ENCODE measurements around the gene AMMECR1.
"Not testable (repeated sequence)": the region's sequence is repeated elsewhere in the genome, so short reads cannot be mapped to it uniquely, and the experiment has no call there.

The AMMECR1 gene

DNA sequence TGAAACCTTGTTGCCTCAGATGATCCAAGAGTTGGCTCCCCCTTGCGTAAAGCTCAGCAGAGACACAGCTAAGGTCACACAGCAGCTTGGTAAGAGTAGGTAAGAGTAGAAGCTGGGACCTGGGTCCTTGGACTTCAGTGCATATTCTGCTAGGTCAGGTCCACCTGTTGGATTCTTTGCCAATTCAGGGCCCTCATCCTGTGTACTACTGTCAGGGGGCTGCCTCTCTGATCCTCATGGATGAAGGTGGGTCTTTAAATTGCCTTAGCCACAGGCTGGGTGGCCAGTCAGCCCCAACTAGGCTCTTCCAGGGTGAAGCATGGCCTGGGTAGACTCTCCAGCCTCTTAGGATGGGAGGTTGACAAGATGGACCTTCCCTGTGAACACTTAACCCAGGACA, 155.8 kb downstream of the AMMECR1 start:
- DNase-seq = no peak

DNA sequence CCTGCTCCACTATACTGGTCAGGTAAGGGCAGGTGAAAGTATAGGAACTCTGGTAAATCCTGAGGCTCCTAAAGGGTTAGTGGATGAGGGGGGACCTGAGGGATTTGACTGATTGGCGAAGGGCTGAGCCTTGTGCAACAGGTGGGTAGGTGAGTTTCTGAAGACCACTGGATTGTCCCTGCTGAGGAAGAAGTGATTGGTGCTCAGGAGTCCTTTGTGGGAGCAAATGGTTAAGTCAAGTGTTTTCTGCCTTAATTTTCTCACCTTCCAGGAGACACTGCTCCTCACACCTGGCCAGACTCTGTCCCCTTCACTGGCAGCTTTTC, 156.6 kb downstream of the AMMECR1 start:
- DNase-seq = no peak

DNA sequence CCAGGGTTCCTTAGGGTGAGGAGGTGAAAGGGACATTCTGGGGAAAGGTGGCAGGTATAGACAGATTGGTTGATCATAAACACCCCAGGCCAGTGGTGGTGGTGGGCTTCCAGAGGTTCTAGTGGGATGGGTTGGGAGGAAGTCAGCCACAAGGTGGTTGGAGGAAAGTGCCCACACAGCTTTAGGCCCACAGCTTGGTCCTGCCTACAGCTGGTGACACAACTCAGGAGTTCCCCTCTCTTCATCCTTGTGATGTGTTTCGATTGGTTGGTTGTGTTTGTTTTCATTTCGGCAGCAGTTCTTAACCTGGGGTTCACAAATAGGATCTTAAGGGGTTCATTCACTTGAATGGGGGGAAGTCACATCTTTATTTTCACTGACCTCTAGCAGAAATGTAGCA, 158.0 kb downstream of the AMMECR1 start:
- DNase-seq = no peak

DNA sequence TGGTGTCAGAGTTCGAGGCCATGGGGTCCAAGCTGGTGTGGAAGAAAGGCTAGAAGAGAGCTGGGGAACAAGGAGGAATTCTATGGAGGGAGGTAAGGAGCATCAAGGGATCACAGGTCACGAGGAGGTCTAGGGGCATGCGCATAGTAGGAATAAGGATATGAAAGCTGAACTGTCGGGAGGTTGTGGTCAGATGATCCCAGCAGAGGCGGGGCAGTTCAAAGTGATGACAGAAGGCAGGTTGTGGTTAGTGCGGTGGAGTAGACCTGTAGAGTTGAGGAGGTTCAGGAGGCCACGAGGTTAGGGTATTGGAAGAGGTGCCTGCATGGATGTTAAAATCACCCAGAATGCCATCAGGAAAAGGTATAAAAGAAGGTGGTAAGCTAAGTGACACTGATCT, 158.7 kb downstream of the AMMECR1 start:
- DNase-seq = no peak

DNA sequence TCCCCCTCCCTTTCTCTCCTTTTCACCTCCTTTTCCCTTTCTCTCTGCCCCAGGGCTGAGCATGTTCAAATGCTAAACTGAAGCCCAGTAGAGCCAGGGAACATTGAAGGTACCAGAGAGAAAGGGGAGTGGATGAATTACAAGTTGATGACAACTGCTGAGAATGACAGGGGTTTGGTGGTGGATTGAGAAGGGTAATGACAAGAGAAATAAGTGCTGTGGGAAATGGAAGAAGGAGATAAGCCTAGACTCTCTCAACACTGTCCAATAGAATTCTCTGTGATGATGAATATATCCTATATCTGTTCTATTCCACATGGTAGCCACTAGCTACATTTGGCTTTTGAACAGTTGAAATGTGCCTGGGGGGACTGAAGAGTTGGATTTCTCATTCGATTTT, 160.4 kb downstream of the AMMECR1 start:
- DNase-seq = no peak

DNA sequence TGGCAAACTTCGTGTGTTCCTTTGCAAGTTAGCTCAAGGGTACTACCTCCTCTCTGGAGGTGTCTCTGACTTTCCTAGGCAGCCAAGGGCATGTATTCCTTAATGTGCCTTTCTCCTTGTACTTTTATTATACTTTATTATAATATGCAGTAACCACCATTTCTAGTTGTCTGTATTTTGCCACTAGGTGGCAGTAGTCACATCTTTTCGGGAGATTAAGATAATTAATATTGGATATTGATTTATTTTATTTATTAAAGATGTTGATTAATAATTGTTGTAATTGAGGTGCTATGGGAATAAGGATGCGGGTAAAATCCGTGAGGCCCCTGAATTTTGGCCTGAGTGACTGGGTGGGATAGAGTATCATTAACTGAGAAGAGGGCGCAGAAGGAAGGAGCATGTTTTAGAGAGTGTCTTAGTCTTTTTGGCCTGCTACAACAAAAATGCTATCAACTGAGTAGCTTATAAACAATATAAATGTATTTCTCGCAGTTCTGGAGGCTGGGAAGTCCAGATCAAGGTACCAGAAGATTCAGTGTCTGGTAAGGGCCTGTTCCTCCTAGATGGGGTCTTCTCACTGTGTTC, 161.6 kb downstream of the AMMECR1 start:
- no peak for DNase-seq

DNA sequence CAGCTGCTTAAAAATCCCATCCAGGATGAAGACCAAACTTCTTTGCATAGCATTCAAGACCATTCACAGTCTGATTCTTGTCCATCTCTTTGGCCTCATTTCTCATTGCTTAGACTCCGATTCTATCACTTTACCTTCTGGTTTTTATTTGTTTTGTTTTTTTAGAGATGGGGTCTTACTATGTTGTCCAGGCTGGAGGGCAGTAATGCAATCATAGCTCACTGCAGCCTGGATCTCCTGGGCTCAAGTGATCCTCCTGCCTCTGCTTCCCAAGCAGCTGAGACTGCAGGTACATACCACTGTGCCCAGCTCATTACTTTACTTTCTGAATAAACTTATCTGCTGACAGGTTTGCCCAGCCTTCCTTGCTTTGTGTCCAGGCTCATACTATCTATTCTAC, 162.1 kb downstream of the AMMECR1 start:
- DNase-seq = no peak

DNA sequence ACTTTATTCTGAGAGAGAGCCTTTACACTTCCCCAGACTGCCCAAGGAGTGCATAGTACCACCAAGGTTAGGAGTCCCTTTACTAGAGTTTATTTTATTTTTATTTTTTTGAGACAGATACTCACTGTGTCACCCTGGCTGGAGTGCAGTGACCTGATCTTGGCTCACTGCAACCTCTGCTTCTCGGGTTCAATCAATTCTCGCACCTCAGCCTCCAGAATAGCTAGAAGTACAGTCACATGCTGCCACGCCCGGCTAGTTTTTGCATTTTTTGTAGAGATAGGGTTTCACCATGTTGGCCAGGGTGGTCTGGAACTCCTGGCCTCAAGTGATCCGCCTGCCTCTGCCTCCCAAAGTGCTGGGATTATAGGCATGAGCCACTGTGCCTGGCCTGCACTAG, 163.6 kb downstream of the AMMECR1 start:
- DNase-seq = not testable (repeated sequence)

DNA sequence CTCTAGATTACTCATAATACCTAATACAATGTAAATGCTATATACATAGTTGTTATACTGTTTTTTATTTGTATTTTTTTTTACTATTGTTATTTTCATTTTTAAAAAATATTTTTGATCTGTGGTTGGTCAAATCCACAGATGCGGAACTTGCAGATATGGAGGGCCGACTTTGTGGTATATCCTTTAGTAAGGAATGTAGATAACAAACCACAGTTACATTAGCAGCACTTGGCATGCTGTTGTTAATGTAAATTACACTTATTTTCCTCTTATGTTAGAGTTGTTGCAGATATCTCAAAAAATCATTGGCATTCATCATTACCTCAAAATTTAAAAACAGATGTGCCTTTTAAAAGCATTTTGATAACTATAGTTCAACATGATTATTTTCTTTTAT, 164.0 kb downstream of the AMMECR1 start:
- DNase-seq = no peak

DNA sequence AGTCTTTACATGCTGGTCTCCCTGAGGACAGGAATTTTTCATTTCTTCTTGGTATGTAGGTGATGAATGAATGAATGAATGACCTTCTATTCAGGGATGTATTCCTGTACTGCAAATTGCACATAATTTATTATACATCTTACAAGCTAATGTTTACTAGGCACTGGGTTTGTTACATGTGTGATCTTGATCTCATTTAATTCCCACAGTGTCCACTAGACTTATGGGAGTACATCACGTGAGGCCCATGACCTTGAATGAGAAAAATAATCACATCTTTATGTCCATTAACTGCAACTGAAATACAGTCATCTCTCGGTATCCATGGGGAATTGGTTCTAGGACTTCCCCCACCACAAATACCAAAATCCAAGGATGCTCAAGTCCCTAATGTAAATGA, 164.6 kb downstream of the AMMECR1 start:
- DNase-seq = no peak

DNA sequence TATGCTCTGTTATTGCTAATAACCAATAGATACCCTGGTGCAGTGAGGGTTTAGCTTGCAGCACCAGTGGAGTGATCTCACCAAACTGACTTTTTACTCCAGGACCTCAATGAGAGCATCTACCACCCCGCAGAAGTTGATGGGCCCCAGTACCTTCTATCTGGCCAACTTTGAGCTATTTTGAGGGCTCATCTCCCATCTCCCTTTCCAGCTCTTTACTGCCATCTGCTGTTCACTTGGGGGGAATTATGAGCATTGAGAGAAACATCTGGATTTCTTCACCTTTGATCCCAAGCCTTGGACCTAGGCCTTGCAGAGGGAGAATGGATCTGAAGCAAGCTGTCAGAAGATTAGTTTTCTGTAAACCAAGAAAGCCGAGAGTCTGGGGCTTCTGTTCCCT, 171.4 kb downstream of the AMMECR1 start:
- no peak for DNase-seq

DNA sequence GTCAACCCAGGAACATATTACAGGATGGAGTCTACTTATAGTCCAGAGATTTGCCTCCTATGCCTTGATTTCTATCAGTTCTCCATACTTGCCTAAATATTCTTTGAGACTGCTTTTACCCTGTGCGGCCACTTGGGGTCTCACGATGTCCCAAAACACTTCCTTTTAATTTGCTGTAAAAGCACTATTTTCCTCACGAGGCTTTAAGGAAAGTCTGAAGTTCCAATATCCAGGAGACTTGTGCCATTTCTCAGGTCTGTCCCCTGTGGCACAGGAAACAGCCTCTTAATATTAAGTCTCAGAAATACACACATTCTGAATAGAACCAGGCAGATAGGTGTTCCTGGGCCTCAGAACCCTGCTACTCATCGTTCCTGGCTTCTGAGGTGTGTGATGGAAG, 172.0 kb downstream of the AMMECR1 start:
- no peak for DNase-seq

DNA sequence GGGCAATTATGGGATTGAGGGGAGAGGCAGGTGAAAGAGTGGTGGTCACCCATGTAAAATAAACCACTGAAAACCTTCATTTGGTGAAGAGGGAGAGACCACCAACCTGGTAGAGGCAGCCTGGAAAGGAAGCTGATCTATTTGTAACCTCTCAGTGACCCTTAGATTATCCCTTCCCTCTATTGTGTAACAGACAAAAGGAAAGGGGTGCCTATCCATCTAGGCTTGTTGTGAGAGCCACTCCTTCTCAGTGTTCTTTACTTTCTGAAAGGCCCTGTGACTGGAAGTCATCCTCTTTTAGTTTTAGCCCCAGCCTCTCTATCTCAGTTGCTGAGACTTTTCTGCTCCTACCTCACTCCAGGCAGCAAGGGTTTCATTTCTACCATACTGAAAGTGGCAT, 172.6 kb downstream of the AMMECR1 start:
- no peak for DNase-seq
